HG03439 (cell line): ENCODE results near the gene CDHR5.

Source experiments
- ATAC-seq: cut with Tn5 transposase; IDR thresholded peaks from one replicate; pipeline ENCODE4 v1.9.1; 2021; ENCODE audit warnings: mild to moderate bottlenecking, moderate library complexity; ENCODE audit not compliant: unreplicated experiment

The CDHR5 gene

GRCh38 chr11:611001-611996 lies 13.5 kb downstream of the CDHR5 start:
- ATAC-seq, result no peak

- ATAC-seq, result no peak
These were observed 14.5 kb downstream of the CDHR5 start for GRCh38 chr11:610146-610801.

- ATAC-seq, result no peak
These were observed 15.4 kb downstream of the CDHR5 start for GRCh38 chr11:609341-609811.

- no peak for ATAC-seq
These were observed 15.9 kb downstream of the CDHR5 start for GRCh38 chr11:608791-609251.

GRCh38 chr11:607971-608659 lies 16.6 kb downstream of the CDHR5 start:
- ATAC-seq, result no peak

GRCh38 chr11:607020-607780 lies 17.6 kb downstream of the CDHR5 start:
- ATAC-seq, result no peak

- no peak for ATAC-seq
These were observed 18.5 kb downstream of the CDHR5 start for GRCh38 chr11:606245-606644.

GRCh38 chr11:605286-606129 lies 19.2 kb downstream of the CDHR5 start:
- no peak for ATAC-seq

- ATAC-seq, result no peak
These were observed 21.6 kb downstream of the CDHR5 start for GRCh38 chr11:603154-603553.

- no peak for ATAC-seq
These were observed 23.0 kb downstream of the CDHR5 start for GRCh38 chr11:601573-602245.

GRCh38 chr11:598005-598680 lies 26.6 kb downstream of the CDHR5 start:
- ATAC-seq, result no peak

- ATAC-seq, result no peak
These were observed 27.5 kb downstream of the CDHR5 start for GRCh38 chr11:597166-597725.

- no peak for ATAC-seq
These were observed 28.4 kb downstream of the CDHR5 start for GRCh38 chr11:596374-596773.

- no peak for ATAC-seq
These were observed 29.4 kb downstream of the CDHR5 start for GRCh38 chr11:595400-595799.

- ATAC-seq, result no peak
These were observed 31.4 kb downstream of the CDHR5 start for GRCh38 chr11:593347-593746.

GRCh38 chr11:592918-593317 lies 31.8 kb downstream of the CDHR5 start:
- no peak for ATAC-seq

GRCh38 chr11:592501-592900 lies 32.3 kb downstream of the CDHR5 start:
- no peak for ATAC-seq

GRCh38 chr11:590997-591396 lies 33.8 kb downstream of the CDHR5 start:
- ATAC-seq, result no peak
